Small intestine (tissue), 7 donors: Measurements from ENCODE around the gene TEAD4. TPM values are rescaled to one million over a fixed set of nuclear protein-coding genes. Genes with fewer than 3 reads are reported as not detected.

Source experiments
- DNase-seq, 2 donors: peaks; one replicate each; pipeline versions ENCODE4 v3.0.0 to v3.0.0-alpha.2; 2013
- FAIRE-seq: peaks from 2 replicates; lab custom pipeline; 2012; peaks lifted over from hg19 to GRCh38; lab: Jason Lieb, UNC
- H3K27ac ChIP-seq, 3 donors: one replicate each; pipeline ENCODE4 v1.5.1; 2013; ENCODE audit warnings: low read length in 2 of 3, mild to moderate bottlenecking in 2 of 3, control low read depth in 1 of 3, inconsistent platforms in 1 of 3, low read depth in 1 of 3, moderate library complexity in 1 of 3
- H3K27me3 ChIP-seq, 3 donors: one replicate each; pipeline ENCODE4 v1.6.1; 2013; ENCODE audit warnings: low read length in 3 of 3, inconsistent platforms in 1 of 3; ENCODE audit not compliant: control insufficient read depth in 3 of 3, insufficient read depth in 3 of 3
- H3K36me3 ChIP-seq, 3 donors: one replicate each; pipeline ENCODE4 v1.6.1; 2013; ENCODE audit warnings: low read length in 3 of 3, inconsistent platforms in 1 of 3, low read depth in 1 of 3, mild to moderate bottlenecking in 1 of 3, moderate library complexity in 1 of 3; ENCODE audit not compliant: control insufficient read depth in 3 of 3, insufficient read depth in 2 of 3
- H3K4me1 ChIP-seq, 3 donors: one replicate each; pipeline ENCODE4 v1.6.1; 2013; ENCODE audit warnings: low read length in 2 of 3, inconsistent platforms in 1 of 3, low read depth in 1 of 3, mild to moderate bottlenecking in 1 of 3, moderate library complexity in 1 of 3; ENCODE audit not compliant: control insufficient read depth in 3 of 3, insufficient read depth in 2 of 3
- H3K4me3 ChIP-seq, 3 donors: one replicate each; pipeline ENCODE4 v1.5.1; 2013; ENCODE audit warnings: low read length in 3 of 3, control low read depth in 1 of 3, inconsistent platforms in 1 of 3, low read depth in 1 of 3, mild to moderate bottlenecking in 1 of 3, moderate library complexity in 1 of 3
- H3K9me3 ChIP-seq, 2 donors: one replicate each; pipeline ENCODE4 v1.6.1; 2013; ENCODE audit warnings: low read depth in 1 of 2, low read length in 1 of 2; ENCODE audit not compliant: control insufficient read depth in 2 of 2, insufficient read depth in 1 of 2
- WGBS, 3 donors: extraction: QIAGEN DNeasy Blood & Tissue Kit; methylation state at CpG; one replicate each; pipeline ENCODE4 v1.1.7; 2013; 5-methylcytosine and 5-hydroxymethylcytosine counted together
- polyA plus RNA-seq, 4 donors: library from polyadenylated mRNA; stranded (reverse) in 3 of 4; unstranded in 1 of 4; fragments of 200-250 nt in 3 of 4; fragments of 120-200 nt in 1 of 4; gene quantifications; one replicate each; pipeline versions ENCODE4 v1.2.1 to v1.2.3, GENCODE V29; 2013
- donor health status: healthy with polysubstance abuse.
- donor health status: control.
- donor health status: control.
- donor health status: Bipolar disorder and iron deficiency.
- donor health status: healthy.

The TEAD4 gene
- polyA plus RNA-seq, 4 donors = 2.3 to 18.7 (median 10.3) TPM

DNA sequence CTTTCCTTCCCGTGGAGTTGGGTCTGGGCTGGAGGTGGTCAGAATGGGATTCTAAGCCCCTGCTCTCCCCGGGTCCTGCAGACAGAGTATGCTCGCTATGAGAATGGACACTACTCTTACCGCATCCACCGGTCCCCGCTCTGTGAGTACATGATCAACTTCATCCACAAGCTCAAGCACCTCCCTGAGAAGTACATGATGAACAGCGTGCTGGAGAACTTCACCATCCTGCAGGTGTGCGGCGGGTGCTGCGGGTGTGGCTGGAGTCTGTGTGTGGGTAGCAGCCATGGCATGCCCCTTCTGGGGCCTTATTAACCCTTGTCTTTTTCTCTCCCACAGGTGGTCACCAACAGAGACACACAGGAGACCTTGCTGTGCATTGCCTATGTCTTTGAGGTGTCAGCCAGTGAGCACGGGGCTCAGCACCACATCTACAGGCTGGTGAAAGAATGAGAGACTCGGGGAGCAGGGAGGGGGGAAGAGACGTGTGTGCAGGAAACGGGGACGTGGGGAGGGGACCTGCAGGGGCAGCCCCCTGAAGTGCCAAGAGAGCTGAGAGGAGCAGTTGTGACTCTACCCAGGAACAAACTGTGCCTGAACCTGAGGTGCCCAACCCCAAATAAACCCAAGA is 80.9 kb downstream of the TEAD4 start:
- Histone ChIP-seq H3K4me3 (no peak overlapping the region), H3K27me3 (no peaks in the 10 kb centered on the region), H3K4me1 (no peaks in the 10 kb centered on the region), H3K27ac (no peak overlapping the region), H3K36me3 (peaks cover 0 to 19% (median 2%) of the 10 kb centered on the region in 3 donors), H3K9me3 (no peaks in the 10 kb centered on the region)
- WGBS, 3 donors = 82 to 89% (median 88%) methylated on average over 15 of the region's 15 CpGs
- FAIRE-seq (no peak), DNase-seq (no peak)

DNA sequence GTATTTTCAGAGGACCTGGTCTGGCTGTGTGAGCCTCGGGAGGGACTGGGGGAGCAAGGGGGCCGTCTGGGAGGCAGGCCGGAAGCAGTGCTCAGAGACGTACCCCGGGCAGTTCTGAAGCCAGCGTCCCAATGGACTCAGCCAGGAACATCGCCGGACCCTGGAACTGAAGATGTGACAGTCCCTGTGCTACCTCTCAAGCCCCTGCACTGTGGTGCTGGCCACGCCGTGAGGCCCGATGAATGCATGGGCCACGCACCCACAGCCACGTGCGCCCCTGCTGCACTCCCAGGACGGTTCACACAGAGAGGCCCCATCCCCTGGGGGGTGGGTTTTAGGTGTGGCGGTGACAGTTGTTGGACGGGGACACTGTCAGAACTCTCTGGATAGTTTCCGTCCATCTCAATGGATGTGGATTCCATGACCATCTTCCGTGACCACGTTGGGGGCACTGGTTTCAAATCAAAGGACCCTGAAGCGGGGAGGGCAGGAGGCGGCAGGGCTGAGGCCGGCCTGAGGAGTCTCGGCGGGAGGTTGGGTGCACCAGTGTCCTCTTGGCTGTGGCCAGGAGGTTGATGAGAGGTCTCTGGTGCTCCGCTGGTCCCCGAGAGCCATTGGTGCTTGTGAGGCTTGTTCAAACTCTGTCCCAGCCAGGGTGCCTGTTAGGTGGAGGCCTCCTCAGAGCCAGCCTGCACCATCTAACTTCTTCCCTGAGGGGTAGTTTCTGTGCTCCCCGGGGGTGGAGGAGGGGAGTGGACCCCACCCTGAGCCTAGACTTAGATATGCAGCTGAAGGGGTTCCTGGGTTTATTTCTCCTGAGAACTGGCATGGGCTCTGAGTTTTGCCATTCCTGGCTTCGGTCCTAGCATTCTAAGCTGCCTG is 81.7 kb downstream of the TEAD4 start:
- WGBS, 3 donors = 89 to 92% (median 91%) methylated on average over 29 of the region's 29 CpGs
- no peak for FAIRE-seq
- Histone ChIP-seq H3K36me3 (peaks cover 0 to 19% (median 2%) of the 10 kb centered on the region in 3 donors), H3K27ac (no peak overlapping the region), H3K4me1 (no peaks in the 10 kb centered on the region), H3K9me3 (no peaks in the 10 kb centered on the region), H3K4me3 (no peak overlapping the region), H3K27me3 (no peaks in the 10 kb centered on the region)
- DNase-seq = no peak

DNA sequence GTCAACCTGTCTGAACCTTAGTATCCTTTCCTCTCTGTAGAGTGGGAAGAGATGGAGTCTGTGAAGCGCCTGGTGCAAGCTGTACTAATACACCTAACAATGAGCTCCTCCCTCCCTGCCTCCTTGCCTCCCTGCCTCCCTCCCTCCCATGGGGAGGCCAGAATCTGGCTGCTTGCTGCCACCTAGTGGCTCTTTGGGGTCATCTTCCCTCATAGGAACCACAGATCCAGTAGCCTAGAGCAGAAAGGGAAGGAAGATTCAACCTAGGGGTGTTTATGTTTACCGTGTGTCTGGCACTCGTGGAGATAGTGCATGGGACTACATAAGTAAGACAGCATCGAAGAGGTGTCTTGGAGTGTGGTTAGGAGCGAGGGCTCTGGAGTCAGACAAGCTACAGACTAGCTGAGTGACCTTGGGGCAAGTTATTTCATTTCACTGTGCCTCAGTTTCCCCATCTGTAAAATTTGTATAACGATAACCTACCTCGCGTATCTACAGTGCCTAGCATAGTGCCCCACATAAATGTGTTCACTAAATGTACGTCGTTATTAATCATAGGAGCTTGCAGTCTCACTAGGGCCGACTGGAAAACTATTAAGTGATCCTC is 82.5 kb downstream of the TEAD4 start:
- Histone ChIP-seq H3K27me3 (no peaks in the 10 kb centered on the region), H3K9me3 (no peaks in the 10 kb centered on the region), H3K27ac (no peak overlapping the region), H3K4me3 (no peak overlapping the region), H3K4me1 (no peaks in the 10 kb centered on the region), H3K36me3 (peaks cover 0 to 19% (median 2%) of the 10 kb centered on the region in 3 donors)
- DNase-seq (peak; percentile 78 to 82), FAIRE-seq (no peak)
- 64 to 69% (median 68%) methylated on average over 11 of the region's 11 CpGs for WGBS, 3 donors

DNA sequence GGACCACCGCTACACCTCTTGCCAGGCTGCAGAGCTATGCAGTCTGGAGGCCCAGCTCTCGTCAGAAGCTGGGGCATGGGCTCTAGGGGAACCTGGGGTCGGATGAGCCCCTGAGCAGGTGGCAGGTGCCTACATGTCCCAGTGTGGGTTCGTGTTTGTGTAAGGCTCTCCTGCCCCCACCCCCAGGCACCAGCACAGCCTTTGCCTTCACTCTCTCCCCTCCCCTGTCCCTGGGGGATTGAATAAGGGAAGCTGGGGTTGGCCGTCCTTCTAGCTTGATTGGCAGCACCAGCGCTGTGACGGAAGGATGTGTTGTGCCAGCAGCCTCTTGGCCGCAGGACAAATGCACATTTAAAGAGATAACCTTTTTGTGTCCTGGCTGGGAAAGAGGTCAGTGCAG is 83.2 kb downstream of the TEAD4 start:
- Histone ChIP-seq H3K27ac (no peak overlapping the region), H3K4me1 (no peaks in the 10 kb centered on the region), H3K9me3 (no peaks in the 10 kb centered on the region), H3K27me3 (no peaks in the 10 kb centered on the region), H3K4me3 (no peak overlapping the region), H3K36me3 (peaks cover 0 to 17% (median 2%) of the 10 kb centered on the region in 3 donors)
- FAIRE-seq = no peak
- DNase-seq = no peak
- 66 to 79% (median 67%) methylated on average over 8 of the region's 8 CpGs for WGBS, 3 donors

DNA sequence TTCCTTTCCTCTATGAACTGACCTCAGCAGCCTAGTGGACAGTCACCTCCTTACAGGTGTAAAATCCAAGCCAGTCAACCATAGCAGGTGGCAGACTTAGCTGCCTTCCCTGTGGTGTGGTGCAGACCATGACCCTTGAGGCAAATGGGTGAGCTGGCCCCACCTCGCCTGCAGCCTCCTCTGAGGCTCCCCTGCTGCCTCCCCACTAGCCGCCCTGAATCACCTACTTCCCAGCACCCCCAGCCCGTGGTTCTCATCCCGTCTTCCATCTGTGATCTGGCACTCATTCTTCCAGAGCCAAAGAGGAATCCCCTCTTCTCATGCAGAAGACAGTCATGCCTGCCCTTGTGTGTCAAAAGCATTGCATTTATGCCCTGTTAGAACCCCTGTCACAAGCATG is 83.6 kb downstream of the TEAD4 start:
- Histone ChIP-seq H3K9me3 (no peaks in the 10 kb centered on the region), H3K27ac (no peak overlapping the region), H3K27me3 (no peaks in the 10 kb centered on the region), H3K4me1 (no peaks in the 10 kb centered on the region), H3K4me3 (no peak overlapping the region), H3K36me3 (peaks cover 0 to 15% (median 2%) of the 10 kb centered on the region in 3 donors)
- DNase-seq = no peak
- 88 to 91% (median 88%) methylated on average over 4 of the region's 4 CpGs for WGBS, 3 donors
- FAIRE-seq = no peak

DNA sequence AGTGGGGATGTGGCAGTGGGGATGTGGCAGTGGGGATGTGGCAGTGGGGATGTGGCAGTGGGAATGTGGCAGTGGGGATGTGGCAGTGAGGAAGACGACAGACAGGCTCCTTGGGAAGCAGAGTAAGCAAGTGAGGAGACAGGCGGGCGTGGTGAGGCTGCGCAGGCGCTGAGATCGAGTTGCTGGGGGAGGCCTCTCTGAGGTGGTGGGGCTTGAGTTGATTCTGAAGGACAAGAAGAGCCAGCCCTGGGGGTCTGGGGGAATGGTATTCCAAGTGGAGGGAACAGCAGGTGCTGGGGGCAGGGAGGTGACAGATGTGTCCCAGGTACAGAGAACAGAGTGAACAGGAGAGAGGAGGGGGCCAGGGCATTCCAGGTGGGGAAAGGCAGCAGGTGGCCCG is 84.2 kb downstream of the TEAD4 start:
- peaks cover 0 to 11% (median 2%) of the 10 kb centered on the region in 3 donors for H3K36me3 ChIP-seq
- DNase-seq = no peak
- H3K27ac ChIP-seq = no peak overlapping the region
- 86 to 92% (median 89%) methylated on average over 7 of the region's 7 CpGs for WGBS, 3 donors
- FAIRE-seq = no peak
- H3K4me1 ChIP-seq = no peaks in the 10 kb centered on the region
- no peak overlapping the region for H3K4me3 ChIP-seq
- no peaks in the 10 kb centered on the region for H3K9me3 ChIP-seq
- no peaks in the 10 kb centered on the region for H3K27me3 ChIP-seq

DNA sequence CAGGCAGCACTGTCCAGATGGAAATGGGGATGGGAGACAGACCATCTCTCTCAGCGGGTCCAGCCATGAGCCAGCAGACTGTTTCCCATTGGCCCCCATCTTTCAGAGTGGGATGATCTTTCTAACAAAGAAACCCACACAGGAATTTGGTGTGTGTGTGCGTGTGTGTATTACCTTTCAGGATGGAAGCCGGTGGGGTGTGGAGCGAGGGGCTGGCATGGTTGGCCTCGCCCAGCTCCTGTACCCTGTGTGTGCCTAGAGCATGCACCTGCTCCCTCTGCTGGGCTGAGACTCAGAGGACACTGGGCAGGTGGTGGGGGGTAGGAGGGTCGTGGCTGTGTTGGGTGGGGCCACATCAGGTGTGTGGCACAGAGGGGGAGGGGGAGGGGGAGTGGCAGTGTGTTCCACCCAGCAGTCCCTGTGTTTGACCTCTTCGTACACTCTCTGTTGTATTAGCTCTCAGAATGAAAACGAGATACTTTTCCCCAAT is 85.0 kb downstream of the TEAD4 start:
- H3K9me3 ChIP-seq = no peaks in the 10 kb centered on the region
- H3K4me3 ChIP-seq = no peak overlapping the region
- WGBS, 3 donors = 69 to 76% (median 72%) methylated on average over 8 of the region's 8 CpGs
- DNase-seq = no peak
- no peak for FAIRE-seq
- H3K4me1 ChIP-seq = no peaks in the 10 kb centered on the region
- no peak overlapping the region for H3K27ac ChIP-seq
- peaks cover 0 to 9% (median 2%) of the 10 kb centered on the region in 3 donors for H3K36me3 ChIP-seq
- H3K27me3 ChIP-seq = no peaks in the 10 kb centered on the region

DNA sequence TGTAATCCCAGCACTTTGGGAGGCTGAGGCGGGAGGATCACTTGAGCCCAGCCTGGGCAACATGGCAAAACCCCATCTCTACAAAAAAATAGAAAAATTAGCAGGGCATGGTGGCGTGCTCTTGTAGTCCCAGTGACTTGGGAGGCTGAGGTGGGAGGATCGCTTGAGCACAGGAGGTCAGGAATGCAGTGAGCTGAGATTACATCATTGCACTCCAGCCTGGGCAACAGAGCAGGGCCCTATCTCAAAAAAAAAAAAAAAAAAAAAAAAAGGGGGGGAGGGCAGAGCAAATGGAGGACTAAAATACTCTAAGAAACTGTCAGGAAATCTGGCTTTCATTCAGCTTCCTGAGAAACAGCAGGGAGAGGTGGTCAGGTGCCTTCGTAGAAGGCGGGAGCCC is 86.3 kb downstream of the TEAD4 start:
- H3K36me3 ChIP-seq = peaks cover 0 to 4% (median 0%) of the 10 kb centered on the region in 3 donors
- 81 to 90% (median 89%) methylated on average over 5 of the region's 5 CpGs for WGBS, 3 donors
- H3K27ac ChIP-seq = no peak overlapping the region
- H3K4me1 ChIP-seq = no peaks in the 10 kb centered on the region
- DNase-seq (no peak), FAIRE-seq (no peak)
- no peaks in the 10 kb centered on the region for H3K27me3 ChIP-seq
- H3K4me3 ChIP-seq = no peak overlapping the region
- no peaks in the 10 kb centered on the region for H3K9me3 ChIP-seq
